GM19438 (cell line): ENCODE results near the gene PRXL2A.
"Not testable (repeated sequence)": the region's sequence is repeated elsewhere in the genome, so short reads cannot be mapped to it uniquely, and the experiment has no call there.

ENCODE experiments used
- ATAC-seq: cut with Tn5 transposase; IDR thresholded peaks from one replicate; pipeline ENCODE4 v1.9.1; 2021; ENCODE audit warnings: low read depth; ENCODE audit not compliant: unreplicated experiment

Gene PRXL2A

DNA sequence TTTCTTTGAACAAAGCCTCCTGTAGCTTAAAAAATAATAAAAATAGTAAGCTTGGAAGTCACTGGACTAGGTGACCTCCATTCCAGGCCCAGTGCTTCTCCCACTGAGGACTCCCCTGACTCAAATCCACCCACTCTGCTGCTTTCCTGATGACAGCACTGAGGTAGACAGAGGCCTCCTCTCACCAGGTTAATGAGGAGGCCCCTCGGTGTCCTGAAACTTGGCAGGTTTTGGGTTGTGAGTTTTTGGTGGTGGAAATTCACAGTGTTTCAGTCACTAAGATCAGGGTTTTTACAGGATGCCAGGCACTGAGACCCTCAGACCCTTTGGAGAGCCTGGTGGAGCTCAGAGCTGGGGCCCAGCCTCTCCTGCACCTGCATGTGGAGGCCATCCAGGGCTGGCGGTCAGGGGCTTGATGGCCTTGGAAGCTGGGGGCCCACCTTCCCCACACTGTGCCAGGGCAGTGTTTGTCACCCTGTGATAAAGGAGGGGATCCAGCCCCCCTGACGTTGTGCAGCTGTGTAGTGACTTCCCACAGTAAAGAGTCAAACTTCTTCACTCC, 64.8 kb downstream of the PRXL2A start:
- no peak for ATAC-seq

DNA sequence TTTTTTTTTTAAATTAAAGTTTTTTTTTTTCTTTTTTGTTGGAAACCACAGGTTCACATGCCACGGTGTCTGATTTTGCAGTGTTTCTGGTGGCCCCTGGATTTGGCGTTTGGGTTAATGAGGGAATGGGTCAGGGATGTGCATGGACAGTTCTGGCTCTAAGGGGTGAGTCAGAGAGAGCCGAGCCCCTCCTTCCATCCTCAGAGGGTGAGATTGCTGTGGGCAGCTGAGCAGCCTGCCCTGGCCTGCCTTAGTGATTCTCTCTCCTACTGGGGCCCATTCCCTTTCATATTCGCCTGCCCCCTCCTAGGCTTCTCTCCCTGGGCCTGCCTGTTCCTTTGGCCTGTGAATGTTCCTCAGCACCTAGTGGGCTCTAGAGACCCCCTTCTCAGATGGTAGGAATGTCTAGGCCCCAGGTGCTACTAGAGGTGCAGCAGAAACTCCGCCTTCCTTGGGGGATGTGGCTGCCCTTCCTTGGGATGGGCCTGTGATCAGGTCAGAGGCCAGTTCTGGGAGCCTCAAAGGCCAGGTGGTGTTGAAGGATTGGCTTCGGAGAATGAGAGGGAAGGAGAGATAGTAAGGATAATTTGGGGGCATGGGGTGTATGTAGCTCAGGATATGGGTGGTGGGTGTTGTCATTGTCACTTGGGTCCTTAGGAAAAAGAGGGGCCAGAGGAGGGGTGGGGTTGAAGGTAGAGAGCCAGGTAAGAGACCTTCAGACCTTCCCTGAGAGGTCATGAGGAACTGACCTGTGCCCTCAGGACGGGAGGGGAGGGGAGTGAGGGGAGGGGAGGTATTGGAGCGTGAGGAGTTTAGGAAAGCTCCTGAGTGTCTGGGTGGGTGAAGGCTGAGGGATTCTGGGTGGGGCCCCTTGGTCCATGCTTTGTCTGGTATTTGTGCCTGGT, 65.6 kb downstream of the PRXL2A start:
- no peak for ATAC-seq

DNA sequence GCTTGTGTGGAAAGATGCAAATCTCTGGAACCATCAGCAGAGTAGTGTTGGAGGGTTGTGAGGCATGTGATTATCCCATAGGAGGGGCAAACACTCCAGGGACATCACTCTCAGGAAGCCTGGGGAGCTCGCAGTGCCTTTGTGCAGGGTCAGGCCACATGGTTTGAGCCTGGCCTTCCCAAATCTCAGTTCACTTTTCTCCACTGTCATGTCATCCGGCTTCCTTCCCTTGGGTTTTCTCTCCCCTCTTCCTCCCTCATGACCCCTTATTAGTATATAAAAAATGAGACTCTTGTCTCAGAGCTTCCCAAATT, 66.2 kb downstream of the PRXL2A start:
- no peak for ATAC-seq

DNA sequence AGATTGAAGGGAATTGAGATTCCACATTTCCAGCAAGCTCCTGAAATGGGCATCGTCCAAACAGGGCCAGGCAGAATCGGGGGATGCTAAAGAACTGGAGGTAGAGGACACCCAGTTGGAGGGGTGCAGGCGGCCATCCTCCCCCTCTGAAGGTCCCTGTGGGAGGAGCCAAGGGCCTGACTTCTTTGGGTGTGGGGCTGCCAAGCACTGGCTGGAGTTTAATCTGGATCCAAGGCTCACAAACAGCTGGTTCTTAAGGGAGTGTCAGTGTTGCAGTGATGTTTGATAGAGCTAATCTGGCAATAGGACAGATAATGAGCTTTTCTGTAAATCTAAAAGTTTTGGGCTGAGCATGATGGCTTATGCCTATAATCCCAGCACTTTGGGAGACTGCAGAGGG, 66.6 kb downstream of the PRXL2A start:
- no peak for ATAC-seq

DNA sequence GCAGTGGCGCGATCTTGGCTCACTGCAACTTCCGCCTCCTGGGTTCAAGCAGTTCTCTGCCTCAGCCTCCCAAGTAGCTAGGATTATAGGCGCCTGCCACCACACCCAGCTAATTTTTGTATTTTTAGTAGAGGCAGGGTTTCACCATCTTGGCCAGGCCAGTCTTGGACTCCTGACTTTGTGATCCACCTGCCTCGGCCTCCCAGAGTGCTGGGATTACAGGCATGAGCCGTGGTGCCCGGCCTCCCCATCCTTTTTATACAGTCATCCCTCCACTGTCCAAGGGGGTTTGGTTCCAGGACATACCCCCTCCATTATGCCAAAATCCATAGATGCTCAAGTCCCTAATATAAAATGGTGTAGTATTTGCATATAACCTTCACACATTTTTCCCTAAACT, 67.3 kb downstream of the PRXL2A start:
- not testable (repeated sequence) for ATAC-seq

DNA sequence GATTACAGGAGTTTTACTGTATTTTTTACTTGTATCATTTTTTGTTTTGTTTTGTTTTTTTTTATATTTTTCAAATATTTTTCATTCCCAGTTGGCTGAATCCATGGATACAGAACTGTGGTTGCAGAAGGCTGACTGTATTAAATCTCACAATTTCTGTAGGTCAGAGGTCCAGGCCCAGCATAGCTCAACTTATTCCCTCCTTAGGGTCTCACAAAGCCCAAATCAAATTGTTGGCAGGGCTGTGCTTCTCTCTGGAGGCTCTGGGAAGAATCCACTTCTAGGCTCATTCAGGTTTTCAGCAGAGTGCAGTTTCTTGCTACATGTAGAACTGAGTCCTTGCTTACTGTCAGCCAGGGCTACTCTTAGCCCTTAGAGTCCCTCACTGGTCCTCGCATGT, 68.3 kb downstream of the PRXL2A start:
- ATAC-seq, result no peak

DNA sequence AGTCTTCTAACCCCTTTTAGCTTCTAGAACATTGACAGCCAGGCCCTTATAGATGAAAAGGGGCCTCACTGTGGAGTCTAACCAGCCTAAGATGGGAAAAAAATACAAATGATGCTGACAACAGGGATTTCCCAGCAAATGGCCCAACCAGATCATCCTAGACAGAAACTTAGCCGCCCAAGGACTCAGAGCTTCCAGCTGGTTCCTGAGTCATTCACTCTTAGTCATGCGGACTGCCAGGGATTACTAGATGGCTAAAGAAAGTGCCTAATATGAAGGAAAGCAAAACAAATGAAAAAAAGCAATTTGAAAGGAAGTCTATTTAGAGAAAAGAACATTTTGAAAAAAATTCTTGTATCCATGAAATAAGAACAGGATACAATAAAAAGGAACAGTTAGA, 69.5 kb downstream of the PRXL2A start:
- ATAC-seq, result no peak

DNA sequence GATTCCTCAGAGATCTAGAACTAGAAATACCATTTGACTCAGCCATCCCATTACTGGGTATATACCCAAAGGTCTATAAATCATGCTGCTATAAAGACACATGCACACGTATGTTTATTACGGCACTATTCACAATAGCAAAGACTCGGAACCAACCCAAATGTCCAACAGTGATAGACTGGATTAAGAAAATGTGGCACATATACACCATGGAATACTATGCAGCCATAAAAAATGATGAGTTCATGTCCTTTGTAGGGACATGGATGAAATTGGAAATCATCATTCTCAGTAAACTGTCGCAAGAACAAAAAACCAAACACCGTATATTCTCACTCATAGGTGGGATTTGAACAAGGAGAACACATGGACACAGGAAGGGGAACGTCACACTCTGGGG, 72.0 kb downstream of the PRXL2A start:
- ATAC-seq, result not testable (repeated sequence)

DNA sequence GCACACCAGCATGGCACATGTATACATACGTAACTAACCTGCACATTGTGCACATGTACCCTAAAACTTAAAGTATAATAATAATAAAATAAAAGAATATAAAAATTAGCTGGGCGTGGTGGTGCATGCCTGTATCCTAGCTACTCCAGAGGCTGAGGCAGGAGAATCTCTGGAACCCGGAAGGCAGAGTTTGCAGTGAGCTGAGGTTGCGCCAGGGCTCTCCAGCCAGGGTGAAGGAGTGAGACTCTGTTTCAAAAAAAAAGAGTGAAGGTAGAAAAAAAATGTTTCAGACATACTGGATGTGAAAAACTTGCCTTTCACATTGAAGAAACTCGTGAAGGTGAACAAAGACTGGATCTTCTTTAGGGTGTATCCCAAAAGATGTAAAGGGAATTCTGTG, 72.5 kb downstream of the PRXL2A start:
- ATAC-seq, result no peak

DNA sequence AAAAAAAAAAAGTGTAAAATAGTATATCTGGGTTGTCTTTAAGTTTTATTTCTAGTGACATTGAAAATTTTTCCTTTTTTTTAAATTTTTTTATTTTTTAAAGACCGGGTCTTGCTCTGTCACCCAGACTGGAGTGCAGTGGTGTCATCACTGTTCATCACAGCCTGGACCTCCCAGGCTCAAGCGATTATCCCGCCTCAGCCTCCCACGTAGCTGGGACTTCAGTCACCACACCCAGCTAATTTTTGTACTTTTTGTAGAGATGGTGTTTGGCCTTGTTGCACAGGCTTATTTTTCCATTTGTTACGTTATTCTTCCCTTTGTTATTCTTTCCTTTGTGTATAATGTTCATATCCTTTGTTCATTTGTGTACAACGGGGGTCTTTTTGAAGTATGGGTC, 75.9 kb downstream of the PRXL2A start:
- ATAC-seq, result no peak

DNA sequence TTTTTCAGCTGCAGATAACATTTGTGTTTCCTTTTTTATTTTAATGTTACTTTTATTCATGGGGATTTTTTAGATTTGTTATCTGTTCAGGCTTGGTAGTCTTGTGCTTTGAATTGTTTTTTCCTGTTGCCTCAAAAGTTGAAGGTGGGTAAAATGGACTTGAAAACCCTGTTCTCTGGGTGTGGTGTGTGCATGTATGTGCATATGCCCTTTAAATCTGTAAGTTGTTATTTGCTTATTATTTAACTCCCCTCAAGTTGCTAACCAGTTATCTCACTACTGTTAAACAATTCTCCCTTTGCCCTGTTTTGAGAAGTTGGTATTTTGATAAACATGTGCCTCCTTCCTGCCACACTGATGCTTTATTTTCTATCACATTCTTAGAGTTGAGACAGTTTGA, 76.3 kb downstream of the PRXL2A start:
- ATAC-seq, result no peak

DNA sequence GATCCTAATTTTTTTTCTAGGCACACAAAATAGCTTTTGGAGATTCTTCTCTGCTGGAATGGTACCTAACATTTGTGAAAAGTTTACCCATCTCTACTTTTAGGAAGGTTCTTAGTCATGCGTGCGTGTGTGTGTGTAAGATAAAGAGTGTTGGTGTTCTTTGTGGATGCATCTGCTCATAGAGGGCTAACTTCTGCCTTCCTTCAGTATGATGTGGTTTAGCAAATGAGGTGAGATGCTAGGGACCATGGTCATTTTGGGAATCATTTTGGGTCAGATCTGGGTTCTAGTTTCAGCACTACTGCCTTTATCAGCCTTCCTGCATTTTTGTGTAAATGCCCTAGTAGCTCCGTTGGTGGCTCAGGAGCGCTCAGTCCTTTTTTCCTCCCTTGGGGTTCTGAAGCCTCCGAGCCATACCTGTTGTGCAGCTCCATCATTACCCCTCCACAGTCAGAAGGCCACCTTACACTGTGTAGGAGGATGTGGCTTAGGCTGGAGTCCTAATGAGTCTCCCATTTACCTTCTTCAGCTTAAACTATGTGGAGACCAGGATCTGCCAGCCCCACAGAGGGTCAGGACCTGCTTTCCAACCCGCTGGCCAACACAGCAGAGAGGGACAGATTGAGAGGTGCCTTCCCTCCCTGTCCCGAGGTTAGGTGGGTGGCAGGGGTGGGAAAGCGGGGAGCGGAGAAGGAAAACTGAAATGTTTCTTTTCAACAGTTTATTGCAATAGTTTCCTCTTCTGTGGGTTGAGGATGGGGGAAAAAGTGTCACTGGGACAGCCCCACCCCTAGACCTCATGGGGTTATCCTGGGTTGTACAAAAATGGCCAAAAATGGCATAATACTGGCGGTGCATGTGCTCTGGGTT, 77.0 kb downstream of the PRXL2A start:
- ATAC-seq, result no peak

DNA sequence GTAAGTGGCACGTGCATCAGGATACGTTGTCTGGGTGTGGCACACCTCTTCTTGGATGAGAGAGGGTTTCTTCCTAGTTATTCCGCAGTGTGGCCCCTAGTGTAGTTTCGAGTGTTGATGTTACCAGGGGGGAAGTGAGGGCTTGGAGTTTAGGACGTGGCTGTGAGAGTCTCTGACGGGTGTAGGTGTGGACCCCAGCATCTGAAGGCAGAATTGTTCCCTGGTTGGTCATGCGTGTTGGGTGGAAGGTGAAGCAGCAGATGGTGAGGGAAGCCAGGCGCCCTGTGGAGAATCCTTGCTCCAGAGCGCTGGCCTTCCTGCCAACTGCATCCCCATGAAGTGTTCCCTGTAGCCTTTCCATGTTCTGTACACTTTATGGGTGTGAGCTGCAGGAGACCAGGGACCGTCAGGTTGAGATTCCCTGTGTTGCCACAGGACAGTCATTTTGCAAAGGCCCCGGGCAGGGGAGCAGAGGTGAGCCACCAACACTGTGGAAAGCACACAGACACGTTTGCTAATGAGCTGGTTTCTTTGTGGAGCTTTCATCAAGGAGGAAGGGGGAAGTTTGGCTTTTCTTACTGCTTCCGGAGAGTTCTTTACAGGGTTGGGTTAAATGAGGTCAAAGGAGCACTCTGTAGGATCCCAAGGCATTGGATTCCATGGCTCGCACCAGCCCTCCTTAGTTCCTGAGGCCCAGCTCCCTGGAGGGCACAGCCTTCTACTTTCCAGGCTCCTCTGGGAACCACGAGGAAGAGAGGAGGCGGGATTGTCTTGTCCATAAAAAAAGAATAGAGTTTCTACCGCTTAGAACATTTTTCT, 77.8 kb downstream of the PRXL2A start:
- no peak for ATAC-seq
